Panc1 (cell line): Measurements from ENCODE around the gene KCNN3.

Source experiments
- CTCF ChIP-seq: fragments of 450-650 bp; IDR thresholded peaks from 2 replicates; pipeline ENCODE4 v1.5.1; 2017; ENCODE audit warnings: mild to moderate bottlenecking
- POLR2AphosphoS5 ChIP-seq: IDR thresholded peaks from 2 replicates; pipeline ENCODE4 v1.6.1; 2012; ENCODE audit warnings: mild to moderate bottlenecking, low read depth, low read length, moderate library complexity
- SIN3A ChIP-seq: IDR thresholded peaks from 2 replicates; pipeline ENCODE4 v1.6.1; 2012; ENCODE audit warnings: low read depth, mild to moderate bottlenecking, low read length, moderate library complexity, borderline replicate concordance; ENCODE audit not compliant: insufficient read depth

GRCh38 chr1:154657556-154657955 lies 212.5 kb downstream of the KCNN3 start:
- no peak for TF ChIP-seq CTCF
- no peak for TF ChIP-seq POLR2AphosphoS5
- no peak for TF ChIP-seq SIN3A
